Right atrium auricular region (tissue), 2 donors: ENCODE measurements around the gene MYO5B. TPM values are rescaled to one million over a fixed set of nuclear protein-coding genes. Genes with fewer than 3 reads are reported as not detected.

Experiments used
- DNase-seq: peaks from one replicate; pipeline ENCODE4 v3.0.0-alpha.2; 2019; ENCODE audit warnings: low spot score
- H3K27ac ChIP-seq, 2 donors: fragments of 200-600 bp; sonication (generic); 1 replicate in 1 of 2; 2 replicates in 1 of 2; pipeline ENCODE4 v1.5.1; 2016 to 2019
- H3K27me3 ChIP-seq, 2 donors: fragments of 200-600 bp; sonication (generic); one replicate each; pipeline versions ENCODE4 v1.5.1 to v1.6.0; 2017 to 2019
- H3K36me3 ChIP-seq: fragments of 200-600 bp; sonication (generic); one replicate; pipeline ENCODE4 v1.5.1; 2016
- H3K4me1 ChIP-seq, 2 donors: fragments of 200-600 bp; sonication (generic); one replicate each; pipeline versions ENCODE4 v1.5.1 to v1.6.0; 2017 to 2019
- H3K4me3 ChIP-seq, 2 donors: fragments of 200-600 bp; sonication (generic); 1 replicate in 1 of 2; 2 replicates in 1 of 2; pipeline ENCODE4 v1.5.1; 2017 to 2019; ENCODE audit warnings: mild to moderate bottlenecking in 1 of 2, moderate library complexity in 1 of 2
- H3K9me3 ChIP-seq, 2 donors: fragments of 200-600 bp; sonication (generic); one replicate each; pipeline ENCODE4 v1.5.1; 2019
- CTCF ChIP-seq, 2 donors: fragments of 200-600 bp; sonication (generic); IDR thresholded peaks; one replicate each; pipeline ENCODE4 v1.5.1; 2019; ENCODE audit warnings: antibody characterized with exemption in 2 of 2
- total RNA-seq, 2 donors: library from RNA; depleted of rRNA; stranded (reverse); fragments of >200 nt; gene quantifications; one replicate each; pipeline ENCODE4 v1.1.0, GENCODE V29; 2016

Gene MYO5B
- total RNA-seq, 2 donors from 2014 or later: 7.7 to 10.2 TPM

GRCh38 chr18:50187659-50188058 is 7.3 kb downstream of the MYO5B start:
- Histone ChIP-seq H3K27me3 (no peaks in the 10 kb centered on the region), H3K36me3 (no peaks in the 10 kb centered on the region), H3K27ac (no peak overlapping the region), H3K4me1 (no peaks in the 10 kb centered on the region), H3K9me3 (no peaks in the 10 kb centered on the region), H3K4me3 (no peak overlapping the region)
- TF ChIP-seq CTCF (IDR thresholded peaks at IDR 0.05): no peak
- no peak for DNase-seq

GRCh38 chr18:50186385-50186784 is 8.6 kb downstream of the MYO5B start:
- Histone ChIP-seq H3K36me3 (no peaks in the 10 kb centered on the region), H3K27me3 (no peaks in the 10 kb centered on the region), H3K9me3 (no peaks in the 10 kb centered on the region), H3K4me3 (no peak overlapping the region), H3K27ac (no peak overlapping the region), H3K4me1 (no peaks in the 10 kb centered on the region)
- TF ChIP-seq CTCF (IDR thresholded peaks at IDR 0.05): no peak
- no peak for DNase-seq

- Histone ChIP-seq H3K9me3 (no peaks in the 10 kb centered on the region), H3K27ac (no peak overlapping the region), H3K36me3 (no peaks in the 10 kb centered on the region), H3K4me1 (no peaks in the 10 kb centered on the region), H3K4me3 (no peak overlapping the region), H3K27me3 (no peaks in the 10 kb centered on the region)
- no peak for TF ChIP-seq CTCF (IDR thresholded peaks at IDR 0.05)
- DNase-seq: no peak
Observed at GRCh38 chr18:50183556-50183955, 11.4 kb downstream of the MYO5B start.

GRCh38 chr18:50182511-50182910 is 12.4 kb downstream of the MYO5B start:
- H3K4me3 ChIP-seq: no peak overlapping the region
- DNase-seq: no peak
- no peaks in the 10 kb centered on the region for H3K4me1 ChIP-seq
- no peak for TF ChIP-seq CTCF (IDR thresholded peaks at IDR 0.05)
- H3K27ac ChIP-seq: no peak overlapping the region
- no peaks in the 10 kb centered on the region for H3K36me3 ChIP-seq
- no peaks in the 10 kb centered on the region for H3K9me3 ChIP-seq
- H3K27me3 ChIP-seq: no peaks in the 10 kb centered on the region

- no peaks in the 10 kb centered on the region for H3K27me3 ChIP-seq
- no peak for TF ChIP-seq CTCF (IDR thresholded peaks at IDR 0.05)
Observed at GRCh38 chr18:50181590-50181989, 13.4 kb downstream of the MYO5B start.

GRCh38 chr18:50179465-50179864 is 15.5 kb downstream of the MYO5B start:
- Histone ChIP-seq H3K27me3 (no peaks in the 10 kb centered on the region), H3K36me3 (no peaks in the 10 kb centered on the region), H3K4me1 (no peaks in the 10 kb centered on the region), H3K4me3 (no peak overlapping the region), H3K9me3 (no peaks in the 10 kb centered on the region), H3K27ac (no peak overlapping the region)
- TF ChIP-seq CTCF (IDR thresholded peaks at IDR 0.05): no peak
- no peak for DNase-seq

More at GRCh38 chr18:50181590-50181989, 13.4 kb downstream of the MYO5B start:
- no peaks in the 10 kb centered on the region for H3K9me3 ChIP-seq
- H3K4me3 ChIP-seq: no peak overlapping the region
- H3K36me3 ChIP-seq: no peaks in the 10 kb centered on the region
- no peak overlapping the region for H3K27ac ChIP-seq
- no peaks in the 10 kb centered on the region for H3K4me1 ChIP-seq
- DNase-seq: no peak
